Mucosa of rectum (tissue), 2 donors: ENCODE measurements around the gene CLDN10.
"Not testable (repeated sequence)": the region's sequence is repeated elsewhere in the genome, so short reads cannot be mapped to it uniquely, and the experiment has no call there.

Experiments
- H3K27ac ChIP-seq, 2 donors: one replicate each; pipeline ENCODE4 v1.7.0; 2013; ENCODE audit warnings: inconsistent platforms in 2 of 2, low read depth in 2 of 2, low read length in 2 of 2
- H3K27me3 ChIP-seq, 2 donors: one replicate each; pipeline ENCODE4 v1.7.0; 2013; ENCODE audit warnings: low read length in 2 of 2; ENCODE audit not compliant: control insufficient read depth in 2 of 2, insufficient read depth in 2 of 2
- H3K36me3 ChIP-seq, 2 donors: one replicate each; pipeline ENCODE4 v1.7.0; 2013; ENCODE audit warnings: low read length in 2 of 2; ENCODE audit not compliant: control insufficient read depth in 2 of 2, insufficient read depth in 2 of 2
- H3K4me1 ChIP-seq, 2 donors: one replicate each; pipeline ENCODE4 v1.7.0; 2013; ENCODE audit warnings: low read length in 2 of 2, mild to moderate bottlenecking in 1 of 2; ENCODE audit not compliant: control insufficient read depth in 2 of 2, insufficient read depth in 2 of 2
- H3K4me3 ChIP-seq, 2 donors: one replicate each; pipeline ENCODE4 v1.7.0; 2013; ENCODE audit warnings: low read length in 2 of 2
- H3K9ac ChIP-seq, 2 donors: one replicate each; pipeline ENCODE4 v1.7.0; 2013; ENCODE audit warnings: low read length in 2 of 2, low read depth in 1 of 2, mild to moderate bottlenecking in 1 of 2
- H3K9me3 ChIP-seq, 2 donors: one replicate each; pipeline ENCODE4 v1.7.0; 2013; ENCODE audit warnings: low read length in 2 of 2; ENCODE audit not compliant: control insufficient read depth in 2 of 2
- donor health status: healthy.
- donor health status: Normal muscosa, but diverticular disease.

Gene CLDN10

GRCh38 chr13:95560387-95560786 lies 7.9 kb downstream of the CLDN10 start:
- H3K4me3 ChIP-seq, result no peak overlapping the region
- H3K36me3 ChIP-seq, result no peaks in the 10 kb centered on the region
- no peaks in the 10 kb centered on the region for H3K9me3 ChIP-seq
- H3K27ac ChIP-seq, result no peak overlapping the region
- no peaks in the 10 kb centered on the region for H3K4me1 ChIP-seq
- no peak overlapping the region for H3K9ac ChIP-seq
- peaks cover 2 to 4% of the 10 kb centered on the region in 2 donors for H3K27me3 ChIP-seq

GRCh38 chr13:95564091-95564490 lies 11.6 kb downstream of the CLDN10 start:
- Histone ChIP-seq H3K9ac (no peak overlapping the region), H3K27ac (no peak overlapping the region), H3K4me1 (no peaks in the 10 kb centered on the region), H3K4me3 (no peak overlapping the region), H3K9me3 (no peaks in the 10 kb centered on the region), H3K36me3 (no peaks in the 10 kb centered on the region), H3K27me3 (no peaks in the 10 kb centered on the region)

- Histone ChIP-seq H3K4me1 (no peaks in the 10 kb centered on the region), H3K36me3 (no peaks in the 10 kb centered on the region), H3K9me3 (no peaks in the 10 kb centered on the region), H3K4me3 (no peak overlapping the region), H3K27ac (no peak overlapping the region), H3K27me3 (no peaks in the 10 kb centered on the region), H3K9ac (no peak overlapping the region)
Measured at GRCh38 chr13:95564733-95565291, 12.3 kb downstream of the CLDN10 start.

DNA sequence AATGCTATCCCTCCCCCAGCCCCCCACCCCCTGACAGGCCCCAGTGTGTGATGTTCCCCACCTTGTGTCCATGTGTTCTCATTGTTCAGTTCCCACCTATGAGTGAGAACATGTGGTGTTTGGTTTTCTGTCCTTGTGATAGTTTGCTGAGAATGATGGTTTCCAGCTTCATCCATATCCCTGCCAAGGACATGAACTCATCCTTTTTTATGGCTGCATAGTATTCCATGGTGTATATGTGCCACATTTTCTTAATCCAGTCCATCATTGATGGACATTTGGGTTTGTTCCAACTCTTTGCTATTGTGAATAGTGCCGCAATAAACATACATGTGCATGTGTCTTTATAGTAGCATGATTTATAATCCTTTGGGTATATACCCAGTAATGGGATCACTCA lies 13.2 kb downstream of the CLDN10 start:
- H3K27me3 ChIP-seq, H3K4me1 ChIP-seq, H3K36me3 ChIP-seq, H3K4me3 ChIP-seq, H3K9me3 ChIP-seq, H3K9ac ChIP-seq, H3K27ac ChIP-seq: not testable (repeated sequence)

DNA sequence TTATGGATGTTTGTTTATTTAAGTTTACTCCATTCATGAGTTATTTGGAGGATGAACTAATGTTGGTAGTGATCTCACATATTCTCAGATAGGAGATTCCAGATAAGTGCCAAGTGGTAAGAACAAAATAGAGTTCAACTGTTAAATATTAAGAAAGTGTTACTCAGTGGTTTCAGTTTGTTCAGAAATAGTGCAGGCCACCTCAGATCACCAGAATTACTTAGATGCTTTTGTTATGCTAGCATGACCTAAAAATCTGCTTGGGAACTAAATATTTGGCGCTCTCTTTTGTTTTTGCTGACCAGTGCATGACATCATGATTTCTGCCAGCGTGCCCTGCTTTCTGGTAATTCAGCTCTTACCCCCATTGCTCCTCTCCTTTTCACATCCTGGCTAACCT lies 15.6 kb downstream of the CLDN10 start:
- H3K36me3 ChIP-seq, result no peaks in the 10 kb centered on the region
- H3K9me3 ChIP-seq, result no peaks in the 10 kb centered on the region
- H3K27ac ChIP-seq, result no peak overlapping the region
- H3K4me1 ChIP-seq, result no peaks in the 10 kb centered on the region
- no peak overlapping the region for H3K9ac ChIP-seq
- no peak overlapping the region for H3K4me3 ChIP-seq
- no peaks in the 10 kb centered on the region for H3K27me3 ChIP-seq

DNA sequence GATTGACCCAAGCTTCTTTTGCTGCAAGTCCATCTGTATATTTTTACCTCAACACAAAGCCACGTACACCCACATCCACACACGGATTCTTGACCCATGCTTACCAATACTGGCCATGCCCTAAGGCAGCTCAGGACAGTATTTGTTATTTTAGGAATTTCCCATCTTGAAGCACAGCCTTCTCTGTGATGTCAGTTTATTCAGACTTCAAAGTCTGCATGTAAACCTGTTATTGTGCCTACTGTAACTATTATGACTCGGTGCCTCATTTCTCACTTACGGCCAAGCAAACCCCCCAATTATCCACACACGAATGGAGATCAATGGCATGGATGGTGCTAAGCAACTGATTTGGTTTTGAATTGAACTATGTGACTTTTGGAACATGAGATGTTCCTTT lies 17.5 kb downstream of the CLDN10 start:
- Histone ChIP-seq H3K9me3 (no peaks in the 10 kb centered on the region), H3K9ac (no peak overlapping the region), H3K4me1 (no peaks in the 10 kb centered on the region)

DNA sequence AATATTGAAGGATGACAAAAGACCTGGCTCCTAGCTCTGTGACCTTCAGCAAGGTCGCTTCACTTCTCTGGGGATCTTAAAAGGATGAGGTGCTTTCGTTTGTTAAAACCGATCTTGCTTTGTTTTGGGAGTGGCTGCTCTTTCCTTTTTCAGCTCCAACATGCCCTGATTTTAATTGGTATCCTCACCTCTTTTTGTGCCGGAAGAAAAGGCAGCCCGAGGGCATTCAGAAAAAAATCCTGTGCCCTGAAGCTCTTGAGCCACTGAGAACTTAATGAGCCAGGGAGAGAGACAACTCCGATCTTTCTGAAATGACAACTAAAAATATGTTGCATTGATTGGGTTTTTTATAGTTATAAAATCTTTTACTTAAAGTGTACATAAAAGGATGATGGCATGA lies 19.4 kb downstream of the CLDN10 start:
- H3K27me3 ChIP-seq, result peaks cover 0 to 1% of the 10 kb centered on the region in 2 donors
- H3K9me3 ChIP-seq, result no peaks in the 10 kb centered on the region
- no peak overlapping the region for H3K4me3 ChIP-seq
- no peaks in the 10 kb centered on the region for H3K36me3 ChIP-seq
- H3K27ac ChIP-seq, result no peak overlapping the region
- no peaks in the 10 kb centered on the region for H3K4me1 ChIP-seq
- H3K9ac ChIP-seq, result no peak overlapping the region

More for the DNA sequence above, 17.5 kb downstream of the CLDN10 start:
- H3K27me3 ChIP-seq, result peaks cover 0 to under 1% of the 10 kb centered on the region in 2 donors
- no peak overlapping the region for H3K4me3 ChIP-seq
- no peak overlapping the region for H3K27ac ChIP-seq
- H3K36me3 ChIP-seq, result no peaks in the 10 kb centered on the region

- no peak overlapping the region for H3K27ac ChIP-seq
- peaks cover 0 to 1% of the 10 kb centered on the region in 2 donors for H3K27me3 ChIP-seq
Measured at GRCh38 chr13:95573221-95573620, 20.7 kb downstream of the CLDN10 start.

GRCh38 chr13:95579303-95579702 lies 26.8 kb downstream of the CLDN10 start:
- Histone ChIP-seq H3K27ac (no peak overlapping the region), H3K4me3 (no peak overlapping the region), H3K4me1 (no peaks in the 10 kb centered on the region), H3K9ac (no peak overlapping the region), H3K27me3 (peaks cover 0 to 1% of the 10 kb centered on the region in 2 donors), H3K9me3 (no peaks in the 10 kb centered on the region), H3K36me3 (no peaks in the 10 kb centered on the region)

More at GRCh38 chr13:95573221-95573620, 20.7 kb downstream of the CLDN10 start:
- Histone ChIP-seq H3K9ac (no peak overlapping the region), H3K4me1 (no peaks in the 10 kb centered on the region), H3K4me3 (no peak overlapping the region), H3K36me3 (no peaks in the 10 kb centered on the region), H3K9me3 (no peaks in the 10 kb centered on the region)

DNA sequence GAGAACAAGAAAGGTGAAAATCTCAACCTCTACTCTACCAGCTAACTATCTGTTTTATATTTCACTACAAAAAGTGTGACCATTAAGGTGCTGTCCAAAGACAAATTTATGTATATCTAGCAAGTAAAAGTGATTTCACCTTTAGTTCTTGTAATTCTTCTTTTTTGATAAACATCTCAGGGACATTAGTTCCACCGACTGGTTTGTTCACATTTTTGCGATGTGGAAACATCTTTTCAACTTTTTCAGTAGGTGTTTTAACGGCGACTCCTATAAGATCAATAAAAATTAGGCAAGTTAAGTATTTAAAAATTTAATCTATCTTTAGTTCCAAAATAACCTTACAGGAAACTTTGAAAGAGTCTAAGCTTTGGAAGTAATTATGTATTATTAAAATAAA lies 33.3 kb downstream of the CLDN10 start:
- Histone ChIP-seq H3K4me1 (no peaks in the 10 kb centered on the region), H3K4me3 (no peak overlapping the region), H3K36me3 (no peaks in the 10 kb centered on the region), H3K27me3 (no peaks in the 10 kb centered on the region), H3K9me3 (no peaks in the 10 kb centered on the region), H3K9ac (no peak overlapping the region), H3K27ac (no peak overlapping the region)

DNA sequence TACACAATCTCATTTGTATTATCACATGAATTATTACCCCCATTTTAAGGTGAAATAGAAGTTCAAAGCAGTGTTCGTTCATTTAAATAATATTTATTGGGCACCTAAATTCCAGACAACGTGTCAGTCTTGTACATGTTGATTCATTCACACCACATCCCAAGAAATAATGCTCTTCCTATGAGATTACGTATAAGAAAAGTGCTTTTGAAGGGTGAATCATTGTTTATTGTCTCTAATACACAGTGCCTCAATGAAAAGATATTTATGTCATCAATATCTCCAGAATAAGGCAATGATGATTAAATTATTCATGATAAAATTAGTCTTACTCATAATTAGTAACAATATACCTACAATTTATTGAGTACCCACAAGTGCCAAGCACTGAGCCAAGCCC lies 35.6 kb downstream of the CLDN10 start:
- Histone ChIP-seq H3K9ac (no peak overlapping the region), H3K27me3 (no peaks in the 10 kb centered on the region), H3K36me3 (no peaks in the 10 kb centered on the region), H3K9me3 (no peaks in the 10 kb centered on the region), H3K27ac (no peak overlapping the region), H3K4me3 (no peak overlapping the region), H3K4me1 (no peaks in the 10 kb centered on the region)
